H7 (cell line): ENCODE results near the gene E2F1. TPM values are rescaled to one million over a fixed set of nuclear protein-coding genes. Genes with fewer than 3 reads are reported as not detected.

Experiments
- DNase-seq: peaks from one replicate; pipeline ENCODE4 v3.0.0; 2012
- H3K27me3 ChIP-seq: 2 replicates; pipeline ENCODE4 v1.6.0; 2011; ENCODE audit warnings: mild to moderate bottlenecking, low read length; ENCODE audit not compliant: control insufficient read depth, insufficient read depth
- H3K36me3 ChIP-seq: replicated peaks from 2 replicates; pipeline ENCODE4 v1.5.1; 2011; ENCODE audit warnings: low read length; ENCODE audit not compliant: control insufficient read depth, insufficient read depth
- H3K4me3 ChIP-seq: 2 replicates; pipeline ENCODE4 v1.5.1; 2011; ENCODE audit warnings: low read depth, mild to moderate bottlenecking, control low read depth, low read length, moderate library complexity; ENCODE audit not compliant: insufficient read depth
- total RNA-seq: library from RNA; depleted of rRNA; stranded (reverse); fragments of >200 nt; shearing (Covaris generic); gene quantifications from 2 replicates; pipeline ENCODE4 v1.2.3, GENCODE V29; 2014

Gene E2F1
- total RNA-seq, 1 experiment from 2014 or later = 51.8 TPM

GRCh38 chr20:33673410-33674293 lies 12.5 kb downstream of the E2F1 start:
- DNase-seq = peak; percentile 72
- H3K4me3 ChIP-seq = peak overlapping the region; percentile 80
- no peaks in the 10 kb centered on the region for H3K27me3 ChIP-seq
- H3K36me3 ChIP-seq = peaks cover 20% of the 10 kb centered on the region

- Histone ChIP-seq H3K36me3 (peaks cover 17% of the 10 kb centered on the region), H3K4me3 (peak overlapping the region; percentile 80), H3K27me3 (no peaks in the 10 kb centered on the region)
- DNase-seq = no peak
Measured at GRCh38 chr20:33673114-33673409, 13.1 kb downstream of the E2F1 start.

- peaks cover under 1% of the 10 kb centered on the region; the same call in 1 of the 2 replicates for H3K27me3 ChIP-seq
- peak; percentile 64 for DNase-seq
- peaks cover 13% of the 10 kb centered on the region for H3K36me3 ChIP-seq
- H3K4me3 ChIP-seq = peak overlapping the region; percentile 80
Measured at GRCh38 chr20:33672426-33673113, 13.6 kb downstream of the E2F1 start.

- peaks cover 7% of the 10 kb centered on the region for H3K36me3 ChIP-seq
- H3K27me3 ChIP-seq = peaks cover 4% of the 10 kb centered on the region; the same call in 1 of the 2 replicates
- no peak for DNase-seq
- H3K4me3 ChIP-seq = no peak overlapping the region
Measured at GRCh38 chr20:33671573-33672288, 14.5 kb downstream of the E2F1 start.

GRCh38 chr20:33670715-33671499 lies 15.3 kb downstream of the E2F1 start:
- H3K27me3 ChIP-seq = peaks cover 4% of the 10 kb centered on the region; the same call in 1 of the 2 replicates
- DNase-seq = no peak
- H3K36me3 ChIP-seq = peaks cover 4% of the 10 kb centered on the region
- H3K4me3 ChIP-seq = no peak overlapping the region

GRCh38 chr20:33669873-33670640 lies 16.1 kb downstream of the E2F1 start:
- no peak overlapping the region for H3K4me3 ChIP-seq
- peaks cover 4% of the 10 kb centered on the region; the same call in 1 of the 2 replicates for H3K27me3 ChIP-seq
- DNase-seq = no peak
- peaks cover 4% of the 10 kb centered on the region for H3K36me3 ChIP-seq

GRCh38 chr20:33669224-33669623 lies 17.0 kb downstream of the E2F1 start:
- DNase-seq = no peak
- H3K4me3 ChIP-seq = no peak overlapping the region
- peaks cover 4% of the 10 kb centered on the region for H3K36me3 ChIP-seq
- peaks cover 4% of the 10 kb centered on the region; the same call in 1 of the 2 replicates for H3K27me3 ChIP-seq

- peaks cover 4% of the 10 kb centered on the region for H3K36me3 ChIP-seq
- H3K4me3 ChIP-seq = no peak overlapping the region
- peaks cover 4% of the 10 kb centered on the region; the same call in 1 of the 2 replicates for H3K27me3 ChIP-seq
- no peak for DNase-seq
Measured at GRCh38 chr20:33668466-33669155, 17.6 kb downstream of the E2F1 start.

- peak; percentile 97 for DNase-seq
- peaks cover 4% of the 10 kb centered on the region; the same call in 1 of the 2 replicates for H3K27me3 ChIP-seq
- peak overlapping the region; percentile 44 for H3K4me3 ChIP-seq
- peaks cover 4% of the 10 kb centered on the region for H3K36me3 ChIP-seq
Measured at GRCh38 chr20:33667676-33668465, 18.3 kb downstream of the E2F1 start.

GRCh38 chr20:33667245-33667675 lies 18.9 kb downstream of the E2F1 start:
- Histone ChIP-seq H3K4me3 (peak overlapping the region; percentile 44), H3K36me3 (peaks cover 4% of the 10 kb centered on the region), H3K27me3 (peaks cover 4% of the 10 kb centered on the region; the same call in 1 of the 2 replicates)
- DNase-seq = no peak

- H3K36me3 ChIP-seq = peaks cover 4% of the 10 kb centered on the region
- peak within 1 kb of the TSS; percentile 44 for H3K4me3 ChIP-seq
- DNase-seq = peak; percentile 95
- peaks cover 4% of the 10 kb centered on the region; the same call in 1 of the 2 replicates for H3K27me3 ChIP-seq
Measured at GRCh38 chr20:33666293-33667244, 19.6 kb downstream of the E2F1 start, which contains the start of gene ACTL10. TSS of gene ACTL10 (plus strand) at chr20:33666943. CDS start at chr20:33667498, 555 bp downstream.
